Suppressor macrophage treated with lipopolysaccharide for 4 hours (primary cell): Measurements from ENCODE around the gene FOCAD.

Experiments
- DNase-seq: peaks from one replicate; pipeline ENCODE4 v3.0.0-alpha.2; 2020

FOCAD gene

DNA sequence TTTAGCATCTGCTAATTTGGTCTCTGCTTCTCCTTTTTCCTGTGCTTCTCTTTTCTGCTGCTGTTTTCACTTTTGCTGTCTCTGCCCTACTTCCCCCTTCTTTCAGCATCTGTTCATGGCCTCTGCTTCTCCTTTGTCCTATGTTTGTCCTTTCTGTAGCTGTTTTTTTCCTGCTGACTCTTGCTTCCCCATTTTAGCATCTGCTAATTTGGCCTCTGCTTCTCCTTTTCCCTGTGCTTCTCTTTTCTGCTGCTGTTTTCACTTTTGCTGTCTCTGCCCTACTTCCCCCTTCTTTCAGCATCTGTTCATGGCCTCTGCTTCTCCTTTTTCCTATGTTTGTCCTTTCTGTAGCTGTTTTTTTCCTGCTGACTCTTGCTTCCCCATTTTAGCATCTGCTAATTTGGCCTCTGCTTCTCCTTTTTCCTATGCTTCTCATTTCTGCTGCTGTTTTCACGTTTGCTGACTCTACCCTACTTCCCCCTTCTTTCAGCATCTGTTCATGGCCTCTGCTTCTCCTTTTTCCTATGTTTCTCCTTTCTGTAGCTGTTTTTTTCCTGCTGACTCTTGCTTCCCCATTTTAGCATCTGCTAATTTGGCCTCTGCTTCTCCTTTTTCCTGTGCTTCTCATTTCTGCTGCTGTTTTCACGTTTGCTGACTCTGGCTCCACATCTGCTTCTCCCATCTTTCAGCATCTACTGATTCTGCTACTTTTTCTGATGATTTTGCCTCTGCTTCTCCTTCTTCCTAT, 290.3 kb downstream of the FOCAD start:
- peak; percentile 23 for DNase-seq

DNA sequence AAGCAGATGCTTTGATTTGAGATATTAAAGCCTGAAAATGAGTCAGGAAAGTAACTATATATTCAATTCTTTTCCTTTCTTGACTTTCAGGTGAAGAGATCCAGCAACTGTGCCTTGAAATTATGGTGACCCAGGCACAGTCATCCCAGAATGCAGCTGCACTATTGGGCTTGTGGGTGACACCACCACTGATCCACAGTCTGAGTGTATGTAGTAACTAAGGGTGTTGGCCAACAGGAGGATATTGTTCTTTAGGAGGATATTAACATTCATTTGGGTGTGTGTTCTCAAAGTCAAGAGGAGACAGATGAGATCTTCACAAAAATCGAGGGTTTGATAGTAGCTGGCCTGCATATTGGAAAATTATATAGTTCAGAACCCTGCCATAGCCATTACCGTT, 294.2 kb downstream of the FOCAD start:
- DNase-seq, result no peak

DNA sequence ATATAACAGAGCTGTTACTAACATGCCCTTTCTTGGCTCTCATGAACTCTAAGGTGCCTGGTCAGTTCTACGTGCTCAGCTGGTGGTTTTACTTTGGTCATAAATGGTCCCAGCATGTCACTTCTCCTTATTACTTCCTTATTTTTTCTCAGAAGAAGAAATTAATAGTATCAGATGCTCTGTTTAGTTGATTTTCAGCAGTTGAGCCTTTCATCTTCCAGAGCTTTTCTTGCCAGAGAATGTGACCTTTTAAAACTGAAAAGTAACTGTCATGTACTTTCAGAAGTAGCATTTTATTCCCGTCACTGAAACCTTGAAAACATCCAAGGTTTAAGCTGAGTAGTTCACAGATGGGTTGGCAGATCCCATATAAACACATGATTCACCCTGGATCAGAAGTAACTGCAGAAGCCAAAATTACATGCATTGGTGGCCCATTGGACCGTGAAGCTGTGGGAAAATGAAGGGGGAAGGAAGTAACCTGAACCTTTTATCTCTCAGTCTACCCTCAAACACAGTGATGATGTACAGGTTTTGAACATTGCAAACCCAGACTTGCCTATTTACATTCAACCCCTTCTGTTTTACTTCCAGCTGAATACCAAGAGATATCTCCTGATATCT, 296.9 kb downstream of the FOCAD start:
- DNase-seq, result peak; percentile 74

- DNase-seq, result no peak
These were observed 297.4 kb downstream of the FOCAD start for GRCh38 chr9:20981486-20981885.

GRCh38 chr9:20984506-20984905, 300.4 kb downstream of the FOCAD start:
- peak; percentile 12 for DNase-seq

- DNase-seq, result no peak
These were observed 302.0 kb downstream of the FOCAD start for GRCh38 chr9:20985851-20986600.

GRCh38 chr9:20987521-20987920, 303.5 kb downstream of the FOCAD start:
- DNase-seq, result no peak

- no peak for DNase-seq
These were observed 304.0 kb downstream of the FOCAD start for GRCh38 chr9:20988061-20988460.

DNA sequence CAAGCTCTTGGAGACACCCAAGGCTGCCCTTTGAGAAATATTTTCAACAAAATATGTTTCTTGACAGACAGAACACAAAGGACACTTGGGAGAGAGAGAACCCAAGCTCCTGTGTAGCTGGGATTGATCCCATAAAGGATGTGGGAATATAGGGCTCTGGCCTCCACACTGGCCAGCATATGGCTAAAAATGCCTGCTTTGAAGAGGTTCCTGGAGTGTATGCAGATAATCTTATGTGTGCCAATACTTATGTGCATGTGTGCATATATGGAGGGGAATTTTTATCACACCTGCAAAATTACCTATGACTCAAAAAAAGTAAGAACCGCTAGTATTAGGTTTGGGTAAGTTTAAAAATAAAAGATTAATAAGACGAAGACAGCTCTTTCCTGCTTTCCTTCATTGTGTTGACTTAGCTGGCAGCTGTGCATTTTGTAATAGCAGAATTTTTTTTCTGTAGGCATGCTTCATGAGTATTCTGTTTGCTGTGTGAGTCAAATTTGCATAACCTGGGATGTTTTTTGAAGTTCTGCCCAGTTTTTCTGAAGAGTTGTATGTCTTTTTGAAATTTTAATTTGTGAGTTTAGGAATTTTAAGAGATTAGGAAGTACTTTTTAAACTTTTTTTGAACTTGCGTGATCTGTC, 304.7 kb downstream of the FOCAD start:
- peak; percentile 60 for DNase-seq

DNA sequence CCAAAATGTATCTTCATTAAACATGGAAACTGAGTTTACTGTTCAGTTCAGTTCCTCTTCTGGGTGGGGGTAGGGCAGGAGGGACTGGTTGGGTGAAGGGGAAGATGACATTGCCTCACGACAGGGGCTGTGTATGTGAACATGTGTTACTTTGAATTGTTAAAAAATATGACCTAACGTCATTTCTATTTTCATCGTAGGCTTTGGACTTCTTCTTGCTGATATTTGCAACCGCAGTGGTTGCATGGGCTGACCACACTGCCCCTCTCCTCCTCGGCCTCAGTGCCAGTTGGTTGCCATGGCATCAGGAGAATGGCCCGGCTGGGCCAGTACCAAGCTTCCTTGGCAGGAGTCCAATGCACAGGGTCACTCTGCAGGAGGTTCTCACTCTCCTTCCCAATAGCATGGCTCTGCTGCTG, 305.9 kb downstream of the FOCAD start:
- peak; percentile 54 for DNase-seq

DNA sequence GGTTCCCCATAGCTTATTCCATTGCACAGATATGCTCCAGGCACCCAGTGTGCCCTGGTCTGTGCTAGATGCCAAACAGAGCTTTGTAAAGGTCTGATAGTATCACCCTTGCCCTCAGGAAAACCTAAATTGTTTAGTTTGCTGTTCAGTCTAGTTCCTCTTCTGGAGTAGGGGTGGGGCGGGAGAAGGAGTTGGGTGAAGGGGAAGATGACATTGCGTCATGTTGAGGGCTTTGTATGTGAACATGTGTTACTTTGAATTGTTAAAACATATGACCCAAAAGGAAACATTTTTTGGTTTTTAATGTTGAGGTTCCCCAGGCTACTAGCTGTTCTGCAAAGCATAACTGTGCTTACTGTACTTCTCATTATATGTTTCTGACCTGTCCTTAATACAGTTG, 306.8 kb downstream of the FOCAD start:
- DNase-seq, result peak; percentile 81

DNA sequence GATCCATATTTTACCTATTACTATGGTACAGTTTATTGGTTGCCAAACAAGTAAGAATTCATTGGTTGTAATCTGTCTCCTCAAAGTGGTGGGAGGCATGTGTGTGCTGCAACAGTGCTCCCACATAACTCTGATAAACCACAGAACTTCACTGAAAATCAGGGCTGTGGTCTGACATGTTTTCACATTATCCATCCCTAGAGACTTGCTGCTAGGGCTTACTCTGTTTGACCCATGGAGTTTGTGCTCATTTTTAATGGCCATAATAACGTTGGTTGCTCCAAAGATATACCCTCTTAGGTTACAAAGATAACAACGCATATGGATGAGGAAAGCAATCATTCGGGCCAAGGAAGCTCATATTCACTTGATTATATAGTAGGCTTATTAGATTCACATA, 310.4 kb downstream of the FOCAD start:
- no peak for DNase-seq

- peak; percentile 53 for DNase-seq
These were observed 311.6 kb downstream of the FOCAD start for GRCh38 chr9:20995616-20996015.

DNA sequence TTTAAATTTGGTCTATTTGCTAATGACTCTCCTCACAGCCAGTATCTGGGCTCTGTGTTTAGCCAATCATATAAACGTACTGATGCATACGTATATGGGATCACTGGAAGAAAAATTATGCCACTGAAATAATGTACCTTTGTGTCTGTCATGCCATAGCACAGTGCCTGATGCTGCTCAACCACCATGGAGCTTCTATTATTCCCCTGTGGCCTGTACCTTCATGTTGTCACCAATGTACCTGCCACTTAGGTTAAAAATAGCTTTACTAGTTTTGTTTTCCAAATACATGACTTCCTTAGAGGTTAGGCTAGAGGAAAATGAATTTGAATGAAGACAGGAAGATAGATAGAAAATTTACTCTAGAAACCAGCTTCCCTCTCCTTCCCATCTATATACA, 312.8 kb downstream of the FOCAD start:
- DNase-seq, result no peak

DNA sequence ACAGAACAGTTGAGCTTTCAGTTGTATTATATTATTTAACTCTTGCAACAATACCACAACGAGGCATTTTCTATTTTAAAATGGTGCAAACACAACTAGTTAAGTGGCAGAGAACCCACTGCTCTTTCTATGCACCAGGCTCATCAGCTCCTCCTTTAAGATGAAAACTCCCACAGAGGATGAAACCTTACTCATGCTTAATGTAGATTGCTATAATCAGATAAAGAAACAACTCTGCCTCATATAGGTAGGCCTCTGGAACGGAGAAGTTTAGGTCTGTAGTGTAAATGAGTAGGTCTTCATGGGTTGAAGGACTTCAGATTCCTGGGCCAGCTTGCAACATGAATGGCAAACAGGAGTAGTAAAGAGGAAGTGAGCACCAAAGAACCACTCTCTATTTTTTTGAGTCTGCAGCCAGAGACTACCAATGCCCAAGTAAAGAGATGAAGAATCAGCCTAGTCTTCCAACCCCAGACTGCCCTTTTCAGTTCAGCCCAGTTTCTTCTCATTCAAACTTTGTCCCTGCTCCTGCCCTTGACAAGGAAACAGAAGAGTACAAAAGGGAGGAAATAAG, 313.5 kb downstream of the FOCAD start:
- peak; percentile 12 for DNase-seq

GRCh38 chr9:21001581-21001980, 317.5 kb downstream of the FOCAD start:
- DNase-seq, result no peak

DNA sequence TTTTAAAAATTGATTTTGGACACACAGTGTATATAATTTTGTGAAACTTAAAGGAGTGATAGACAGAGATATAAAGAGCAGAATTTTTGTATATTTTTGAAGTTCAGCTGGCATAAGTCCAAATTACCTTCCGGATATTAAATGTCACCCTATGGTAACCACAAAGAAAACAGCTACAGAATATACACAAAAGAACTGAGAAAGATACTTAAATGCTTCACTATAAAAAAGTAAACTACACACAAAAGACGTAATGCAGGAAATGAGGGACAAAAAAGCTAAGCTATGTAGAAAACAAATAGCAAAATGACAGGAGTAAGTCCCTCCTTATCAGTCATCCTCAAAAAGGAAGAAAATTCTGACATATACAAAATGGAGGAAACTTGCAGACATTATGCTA, 318.0 kb downstream of the FOCAD start:
- DNase-seq, result no peak

DNA sequence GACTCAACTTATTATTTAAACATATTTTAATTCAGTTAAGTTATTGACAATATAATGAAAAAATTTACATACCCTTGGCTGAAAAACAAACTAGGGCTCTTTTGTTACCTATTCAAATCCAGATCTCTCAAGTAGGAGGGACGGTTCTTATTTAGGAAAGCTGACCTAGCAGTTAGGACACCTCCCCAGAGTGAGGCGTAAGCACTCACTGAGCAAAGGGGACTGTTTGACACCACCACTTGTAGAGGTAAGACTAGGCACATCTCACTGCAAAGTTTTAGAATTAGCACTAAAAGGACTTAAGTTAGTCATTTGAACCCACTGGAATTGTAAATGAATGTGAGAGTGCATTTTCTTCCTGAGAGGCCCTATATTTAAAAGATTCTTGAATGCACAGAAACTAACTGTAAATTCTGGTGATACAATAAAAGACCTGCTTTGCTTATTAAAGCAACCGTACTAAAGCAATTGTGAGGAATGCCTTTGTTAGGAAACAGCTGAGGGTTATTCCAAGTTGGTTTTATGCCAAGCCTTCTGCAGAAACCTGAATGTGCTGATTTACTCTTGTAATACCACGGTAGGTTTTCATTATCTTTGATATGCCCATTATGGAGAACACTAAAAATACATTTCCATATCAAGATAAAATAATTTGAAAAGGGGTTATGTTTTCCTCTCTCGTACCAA, 331.2 kb downstream of the FOCAD start:
- no peak for DNase-seq

- DNase-seq, result peak; percentile 28
These were observed 331.9 kb downstream of the FOCAD start for GRCh38 chr9:21015995-21016394.

DNA sequence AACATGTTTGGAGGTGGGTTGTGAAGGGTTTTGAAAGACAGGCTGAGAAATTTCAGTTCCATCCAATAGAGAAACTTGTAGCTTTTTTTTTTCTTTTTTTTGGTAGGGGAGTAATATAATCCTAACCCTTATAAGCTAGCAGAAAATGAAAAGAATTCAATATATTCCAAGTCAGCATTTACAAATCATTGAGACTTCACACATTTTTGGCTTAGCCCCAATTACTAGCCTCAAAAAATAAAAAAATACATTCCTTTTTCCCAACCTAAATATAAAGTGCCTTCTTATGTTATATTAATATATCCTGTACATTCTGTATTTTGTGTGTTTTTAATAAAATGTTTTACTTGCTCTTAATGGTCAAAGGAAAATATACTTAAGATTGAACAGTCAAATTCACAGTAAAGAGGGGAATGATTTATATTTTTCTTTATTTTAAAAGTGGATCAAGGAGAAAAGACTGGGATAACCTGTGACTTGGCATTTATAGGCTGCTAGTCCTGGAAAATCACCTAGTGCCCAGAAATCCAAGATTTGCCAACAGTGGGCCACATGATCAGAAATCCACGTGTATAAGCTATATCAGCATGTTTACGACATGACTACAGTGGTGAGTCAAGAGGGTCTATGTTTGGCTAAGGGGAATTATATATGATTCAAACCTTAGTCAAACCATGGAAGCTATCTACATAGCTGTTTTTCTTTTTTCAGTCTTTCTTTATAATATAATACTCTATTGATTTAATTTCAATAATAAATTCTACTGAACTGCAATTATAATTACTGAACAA, 332.8 kb downstream of the FOCAD start:
- DNase-seq, result peak; percentile 41

GRCh38 chr9:21018177-21018576, 334.1 kb downstream of the FOCAD start:
- DNase-seq, result no peak

DNA sequence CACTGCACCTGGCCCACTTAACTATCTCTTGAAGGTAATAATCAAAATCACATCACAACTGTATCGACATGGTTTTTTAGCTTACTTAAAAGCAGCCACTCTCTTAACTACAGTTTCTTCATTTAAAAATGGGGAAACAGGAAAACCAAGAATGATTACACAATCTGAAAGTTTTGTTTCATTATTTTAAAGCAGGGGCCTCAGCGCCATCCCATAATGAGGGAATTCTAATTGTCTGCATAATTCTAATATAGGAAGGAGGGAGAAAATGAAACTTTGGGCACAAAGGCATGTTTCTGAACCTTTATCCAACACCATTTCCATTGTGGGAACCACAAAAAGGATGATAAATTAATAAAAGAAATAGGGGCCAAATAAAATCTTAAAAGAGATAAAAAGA, 339.8 kb downstream of the FOCAD start:
- peak; percentile 78 for DNase-seq
